Cardiac muscle cell (in vitro differentiated cells and primary cell): Measurements from ENCODE around the gene RBCK1. TPM values are rescaled to one million over a fixed set of nuclear protein-coding genes. Genes with fewer than 3 reads are reported as not detected.
A peak's percentile ranks its signal among the peaks of the same experiment; 100 is the strongest.

ENCODE experiments used
- DNase-seq, 2 donors: peaks; one replicate each; pipeline versions ENCODE4 v3.0.0 to v3.0.0-alpha.2; 2010 to 2017; ENCODE audit warnings: low read depth in 1 of 2, low spot score in 1 of 2
- H3K27ac ChIP-seq: fragments of 200-600 bp; sonication (generic); 2 replicates; pipeline ENCODE4 v1.5.1; 2016
- H3K27me3 ChIP-seq: fragments of 200-600 bp; sonication (generic); 2 replicates; pipeline ENCODE4 v1.6.0; 2016; ENCODE audit warnings: control low read depth
- H3K36me3 ChIP-seq: fragments of 200-600 bp; sonication (generic); 2 replicates; pipeline ENCODE4 v1.5.1; 2016; ENCODE audit warnings: control low read depth
- H3K4me1 ChIP-seq: fragments of 200-600 bp; sonication (generic); 2 replicates; pipeline ENCODE4 v1.8.1; 2017; ENCODE audit warnings: low read depth, mild to moderate bottlenecking, mixed run types
- H3K4me3 ChIP-seq: fragments of 200-600 bp; sonication (generic); 2 replicates; pipeline ENCODE4 v1.5.1; 2016; ENCODE audit warnings: mild to moderate bottlenecking
- H3K9me3 ChIP-seq: fragments of 200-600 bp; sonication (generic); 2 replicates; pipeline ENCODE4 v1.5.1; 2017; ENCODE audit warnings: low read depth, mild to moderate bottlenecking, control low read depth
- polyA plus RNA-seq: library from polyadenylated mRNA; unstranded; fragments of >200 nt; fragmentation: Nextera tagmentation; extraction: Ambion mirVana; gene quantifications from 2 replicates; pipeline ENCODE4 v1.2.1, GENCODE V29; 2016
- total RNA-seq: library from RNA; depleted of rRNA; stranded (reverse); fragments of >200 nt; gene quantifications from 2 replicates; pipeline ENCODE4 v1.2.3, GENCODE V29; 2016
- TF ChIP-seq, protein P1 (sequence below): IDR thresholded peaks from 2 replicates; pipeline ENCODE4 v1.5.1; 2012; ENCODE audit warnings: low read depth, mild to moderate bottlenecking, low read length

The RBCK1 gene
- total and polyA plus RNA-seq, 2 experiments from 2014 or later = 51.5 to 104 TPM

DNA sequence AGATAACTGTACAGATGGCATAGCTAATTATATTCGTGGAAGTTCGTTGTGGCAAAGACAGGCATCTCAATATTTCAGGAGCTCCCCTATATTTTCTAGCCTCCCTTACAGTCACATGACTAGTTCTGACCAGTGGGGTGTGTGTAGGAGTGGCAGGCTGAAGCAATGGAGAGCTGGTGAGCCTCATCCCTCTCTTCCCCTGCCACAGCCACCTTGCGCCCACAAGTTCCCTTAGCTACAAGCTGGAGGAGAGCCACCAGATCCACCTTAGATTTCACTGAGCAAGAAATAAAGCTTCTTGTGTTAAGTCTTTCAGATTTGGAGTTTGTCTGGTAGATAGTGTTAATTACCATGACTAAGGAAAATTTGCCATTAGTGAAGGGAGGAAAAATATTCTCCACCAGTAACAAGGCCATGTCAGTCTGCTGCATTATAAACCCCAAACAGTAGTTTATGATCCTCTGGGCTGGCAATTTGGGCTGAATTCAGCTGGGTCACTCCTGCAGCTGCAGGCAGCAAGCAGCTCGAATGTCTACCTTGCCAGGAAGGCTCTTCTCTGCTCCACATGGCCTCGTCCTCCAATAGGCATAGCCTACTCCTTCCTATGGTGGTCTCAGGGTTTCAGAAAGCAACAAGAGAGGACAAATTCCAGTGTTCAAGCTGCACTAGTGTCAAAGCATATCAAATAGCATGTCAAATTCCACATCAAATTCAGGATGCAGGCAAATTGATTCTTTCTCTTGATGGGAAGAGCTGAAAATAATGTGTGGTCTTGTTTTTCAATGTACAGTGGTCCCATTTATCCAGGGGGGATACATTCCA, 7.4 kb upstream of the RBCK1 start:
- H3K4me1 ChIP-seq = no peaks in the 10 kb centered on the region

DNA sequence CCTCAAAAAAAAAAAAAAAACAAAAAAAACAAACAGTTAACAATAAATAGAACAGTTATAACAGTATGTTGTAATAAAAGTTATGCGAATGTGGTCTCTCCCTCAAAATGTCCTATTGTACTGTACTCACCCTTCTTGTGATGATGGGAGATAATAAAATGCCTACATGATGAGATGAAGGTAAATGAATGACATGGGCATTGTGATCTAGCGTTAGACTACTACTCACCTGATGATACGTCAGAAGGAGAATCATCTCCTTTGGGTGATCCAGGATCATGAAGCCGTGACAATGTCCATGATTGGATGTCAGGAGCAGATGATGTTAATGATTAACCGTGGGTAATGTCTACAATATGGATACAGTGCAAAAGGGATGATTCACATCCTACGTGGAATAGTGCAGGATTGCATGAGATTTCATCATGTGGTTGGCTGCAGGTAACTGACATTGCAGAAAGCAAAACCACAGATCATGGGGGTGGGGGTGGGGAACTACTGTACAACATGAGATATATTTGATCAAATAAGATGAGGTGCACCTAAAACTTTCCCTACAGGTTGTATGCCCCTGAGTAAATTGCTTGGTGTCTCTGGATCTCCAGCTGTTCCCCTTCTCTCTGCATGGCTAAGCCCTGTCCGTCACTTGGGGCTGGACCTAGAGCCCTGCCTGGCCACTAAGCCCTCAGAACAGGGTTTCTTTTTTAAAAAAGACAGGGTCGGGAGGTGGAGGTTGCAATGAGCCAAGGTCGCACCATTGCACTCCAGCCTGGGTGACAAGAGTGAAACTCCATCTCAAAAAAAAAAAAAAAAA, 6.2 kb upstream of the RBCK1 start:
- TF ChIP-seq, protein P1, sequence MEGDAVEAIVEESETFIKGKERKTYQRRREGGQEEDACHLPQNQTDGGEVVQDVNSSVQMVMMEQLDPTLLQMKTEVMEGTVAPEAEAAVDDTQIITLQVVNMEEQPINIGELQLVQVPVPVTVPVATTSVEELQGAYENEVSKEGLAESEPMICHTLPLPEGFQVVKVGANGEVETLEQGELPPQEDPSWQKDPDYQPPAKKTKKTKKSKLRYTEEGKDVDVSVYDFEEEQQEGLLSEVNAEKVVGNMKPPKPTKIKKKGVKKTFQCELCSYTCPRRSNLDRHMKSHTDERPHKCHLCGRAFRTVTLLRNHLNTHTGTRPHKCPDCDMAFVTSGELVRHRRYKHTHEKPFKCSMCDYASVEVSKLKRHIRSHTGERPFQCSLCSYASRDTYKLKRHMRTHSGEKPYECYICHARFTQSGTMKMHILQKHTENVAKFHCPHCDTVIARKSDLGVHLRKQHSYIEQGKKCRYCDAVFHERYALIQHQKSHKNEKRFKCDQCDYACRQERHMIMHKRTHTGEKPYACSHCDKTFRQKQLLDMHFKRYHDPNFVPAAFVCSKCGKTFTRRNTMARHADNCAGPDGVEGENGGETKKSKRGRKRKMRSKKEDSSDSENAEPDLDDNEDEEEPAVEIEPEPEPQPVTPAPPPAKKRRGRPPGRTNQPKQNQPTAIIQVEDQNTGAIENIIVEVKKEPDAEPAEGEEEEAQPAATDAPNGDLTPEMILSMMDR = no peak
- no peaks in the 10 kb centered on the region for H3K4me1 ChIP-seq
- H3K4me3 ChIP-seq = no peak overlapping the region
- peak in 1 of 2 donors; percentile 51 for DNase-seq
- H3K36me3 ChIP-seq = no peaks in the 10 kb centered on the region
- no peak overlapping the region for H3K27ac ChIP-seq
- no peaks in the 10 kb centered on the region for H3K9me3 ChIP-seq
- H3K27me3 ChIP-seq = no peaks in the 10 kb centered on the region

More for the DNA sequence above, 7.4 kb upstream of the RBCK1 start:
- no peaks in the 10 kb centered on the region for H3K27me3 ChIP-seq
- H3K9me3 ChIP-seq = no peaks in the 10 kb centered on the region
- no peak overlapping the region for H3K4me3 ChIP-seq
- no peaks in the 10 kb centered on the region for H3K36me3 ChIP-seq
- no peak for DNase-seq
- H3K27ac ChIP-seq = no peak overlapping the region
- TF ChIP-seq, protein P1 = no peak

DNA sequence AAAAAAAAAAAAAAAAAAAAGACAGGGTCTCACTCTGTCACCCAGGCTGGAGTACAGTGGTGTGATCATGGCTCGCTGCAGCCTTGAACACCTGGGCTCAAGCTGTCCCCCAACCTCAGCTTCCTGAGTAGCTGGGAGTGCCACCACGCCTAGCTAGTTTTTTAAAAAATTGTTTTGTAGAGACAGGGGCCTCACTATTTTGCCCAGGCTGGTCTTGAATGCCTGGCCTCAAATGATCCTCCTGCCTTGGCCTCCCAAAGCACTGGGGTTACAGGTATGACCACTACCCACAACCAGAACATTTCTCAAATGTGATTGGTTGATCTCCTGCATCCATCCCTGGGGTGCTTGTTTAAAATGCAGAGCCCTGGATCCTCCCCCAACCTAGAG, 5.6 kb upstream of the RBCK1 start:
- Histone ChIP-seq H3K27me3 (no peaks in the 10 kb centered on the region), H3K4me1 (no peaks in the 10 kb centered on the region), H3K9me3 (no peaks in the 10 kb centered on the region), H3K36me3 (no peaks in the 10 kb centered on the region), H3K4me3 (no peak overlapping the region), H3K27ac (no peak overlapping the region)
- DNase-seq = no peak
- TF ChIP-seq, protein P1 = no peak

DNA sequence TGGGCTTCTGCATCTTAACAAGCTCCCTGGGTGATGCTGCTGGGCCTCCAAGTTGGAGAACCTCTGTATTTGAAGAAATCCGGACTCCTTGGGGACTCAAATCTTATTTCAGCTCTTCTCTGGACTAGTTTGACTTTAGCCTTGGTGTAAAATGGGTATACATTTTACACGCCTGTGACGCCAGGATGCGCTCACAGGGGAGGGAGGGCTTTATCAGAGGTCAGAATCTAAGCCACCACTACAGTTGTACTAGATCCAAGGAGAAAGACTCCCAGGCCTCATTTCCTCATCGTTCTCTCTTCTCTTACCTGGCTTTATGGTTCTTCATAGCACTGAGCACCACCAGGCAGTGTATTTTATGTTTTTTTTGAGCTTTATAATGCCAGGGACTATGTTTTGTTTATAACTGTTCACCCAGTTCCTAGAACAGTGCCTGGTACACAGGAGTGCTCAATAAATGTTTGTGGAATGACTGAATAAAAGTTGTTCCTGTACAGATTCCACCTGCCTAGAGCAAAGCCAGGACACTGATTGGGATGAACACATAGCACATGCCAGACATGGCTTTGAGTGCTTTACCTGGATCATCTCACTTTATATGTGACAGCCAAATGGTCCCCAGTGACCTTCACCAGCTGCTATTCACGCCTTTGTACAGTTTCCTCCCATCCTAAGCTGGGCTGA, 5.1 kb upstream of the RBCK1 start:
- H3K27ac ChIP-seq = no peak overlapping the region
- TF ChIP-seq, protein P1 = no peak

DNA sequence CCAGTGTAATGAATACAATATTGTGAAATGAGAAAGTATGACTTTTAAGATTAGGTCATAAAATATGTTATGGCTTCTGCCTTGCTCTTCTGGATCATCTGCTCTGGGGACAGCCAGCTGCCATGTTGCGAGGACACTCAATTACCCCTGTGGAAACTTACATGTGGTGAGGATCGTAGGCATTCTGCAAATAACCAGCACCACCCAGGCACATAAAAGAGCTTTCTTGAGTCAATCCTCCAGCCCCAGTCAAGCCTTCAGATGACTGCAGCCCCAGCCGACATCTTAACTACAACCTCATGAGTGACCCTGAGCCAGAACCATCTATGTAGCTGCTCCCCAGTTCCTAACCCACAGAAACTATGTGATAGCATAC, 4.5 kb upstream of the RBCK1 start:
- no peak overlapping the region for H3K4me3 ChIP-seq
- TF ChIP-seq, protein P1 = no peak
- DNase-seq = no peak
- no peaks in the 10 kb centered on the region for H3K36me3 ChIP-seq
- no peaks in the 10 kb centered on the region for H3K9me3 ChIP-seq
- H3K27ac ChIP-seq = no peak overlapping the region
- no peaks in the 10 kb centered on the region for H3K4me1 ChIP-seq
- H3K27me3 ChIP-seq = no peaks in the 10 kb centered on the region

More for the DNA sequence above, 5.1 kb upstream of the RBCK1 start:
- Histone ChIP-seq H3K4me1 (no peaks in the 10 kb centered on the region), H3K4me3 (no peak overlapping the region), H3K36me3 (no peaks in the 10 kb centered on the region), H3K27me3 (no peaks in the 10 kb centered on the region), H3K9me3 (no peaks in the 10 kb centered on the region)
- DNase-seq = no peak
